Right lobe of liver (tissue), 4 donors: Measurements from ENCODE around the gene REEP6.

ENCODE experiments used
- POLR2A ChIP-seq: fragments of 450-650 bp; IDR thresholded peaks from one replicate; pipeline ENCODE4 v1.6.1; 2017; ENCODE audit warnings: antibody characterized with exemption, mild to moderate bottlenecking
- TF ChIP-seq, protein P1 (sequence below), 4 donors: fragments of 200-600 bp in 3 of 4; fragments of 450-650 bp in 1 of 4; IDR thresholded peaks; one replicate each; pipeline versions ENCODE4 v1.5.1 to v1.8.0; 2016 to 2022; ENCODE audit warnings: antibody characterized with exemption in 4 of 4, mild to moderate bottlenecking in 2 of 4
- donor health status: DM: no; HTN: no; CAD: no.
- donor health status: DM: no; HTN: no; CAD: no.
- donor health status: DM: no; HTN: yes; CAD: no.

DNA sequence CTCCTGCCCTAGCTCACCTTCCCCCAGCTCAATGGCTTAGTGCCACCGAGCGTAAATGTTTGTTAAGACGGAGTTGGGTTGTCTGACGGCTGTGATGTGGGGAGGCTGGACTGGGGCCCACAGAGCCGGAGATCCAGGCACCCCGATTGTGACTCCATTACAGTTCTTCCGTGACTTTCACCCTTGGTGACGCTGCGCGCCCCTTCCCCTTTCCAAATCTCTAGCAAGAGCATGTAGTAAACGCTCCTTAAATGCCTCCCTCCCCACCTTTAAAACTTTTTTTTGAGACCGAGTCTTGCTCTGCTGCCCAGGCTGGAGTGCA, 829 bp downstream of the REEP6 start:
- TF ChIP-seq POLR2A, result no peak
- TF ChIP-seq, protein P1, sequence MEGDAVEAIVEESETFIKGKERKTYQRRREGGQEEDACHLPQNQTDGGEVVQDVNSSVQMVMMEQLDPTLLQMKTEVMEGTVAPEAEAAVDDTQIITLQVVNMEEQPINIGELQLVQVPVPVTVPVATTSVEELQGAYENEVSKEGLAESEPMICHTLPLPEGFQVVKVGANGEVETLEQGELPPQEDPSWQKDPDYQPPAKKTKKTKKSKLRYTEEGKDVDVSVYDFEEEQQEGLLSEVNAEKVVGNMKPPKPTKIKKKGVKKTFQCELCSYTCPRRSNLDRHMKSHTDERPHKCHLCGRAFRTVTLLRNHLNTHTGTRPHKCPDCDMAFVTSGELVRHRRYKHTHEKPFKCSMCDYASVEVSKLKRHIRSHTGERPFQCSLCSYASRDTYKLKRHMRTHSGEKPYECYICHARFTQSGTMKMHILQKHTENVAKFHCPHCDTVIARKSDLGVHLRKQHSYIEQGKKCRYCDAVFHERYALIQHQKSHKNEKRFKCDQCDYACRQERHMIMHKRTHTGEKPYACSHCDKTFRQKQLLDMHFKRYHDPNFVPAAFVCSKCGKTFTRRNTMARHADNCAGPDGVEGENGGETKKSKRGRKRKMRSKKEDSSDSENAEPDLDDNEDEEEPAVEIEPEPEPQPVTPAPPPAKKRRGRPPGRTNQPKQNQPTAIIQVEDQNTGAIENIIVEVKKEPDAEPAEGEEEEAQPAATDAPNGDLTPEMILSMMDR (IDR thresholded peaks at IDR 0.05), result no peak
